ENCODE measurements around the gene MATCAP1. TPM values are rescaled to one million over a fixed set of nuclear protein-coding genes. Genes with fewer than 3 reads are reported as not detected.

Gene MATCAP1
- total RNA-seq, 2 donors from 2014 or later: 11.9 to 31.6 TPM

- Histone ChIP-seq H3K27ac (peak overlapping the region; percentile 86 to 94 (median 88)), H3K4me3 (no peak overlapping the region), H3K27me3 (no peaks in the 10 kb centered on the region), H3K4me1 (peaks cover 41% of the 10 kb centered on the region), H3K9me3 (no peaks in the 10 kb centered on the region), H3K36me3 (replicated peaks in 1 of 2; ENCODE audit: insufficient read depth in 1 of 2, low read depth in 2 of 2) (no peaks in the 10 kb centered on the region)
- TF ChIP-seq POLR2A (IDR thresholded peaks at IDR 0.05) (peak; percentile 61 to 77 (median 73)), CTCF (IDR thresholded peaks at IDR 0.05) (peak in 4 of 7 experiments; percentile 23 to 38 (median 36))
- peak; percentile 85 for ATAC-seq
- intact Hi-C loops (cut with DNase I): no loop called here
- WGBS, 2 donors: 2 to 10% methylated on average over 23 to 35 of the region's 73 CpGs
- peak; percentile 92 to 96 (median 94) for DNase-seq
Measured at GRCh38 chr16:67177743-67178699, 5.7 kb downstream of the MATCAP1 start.

DNA sequence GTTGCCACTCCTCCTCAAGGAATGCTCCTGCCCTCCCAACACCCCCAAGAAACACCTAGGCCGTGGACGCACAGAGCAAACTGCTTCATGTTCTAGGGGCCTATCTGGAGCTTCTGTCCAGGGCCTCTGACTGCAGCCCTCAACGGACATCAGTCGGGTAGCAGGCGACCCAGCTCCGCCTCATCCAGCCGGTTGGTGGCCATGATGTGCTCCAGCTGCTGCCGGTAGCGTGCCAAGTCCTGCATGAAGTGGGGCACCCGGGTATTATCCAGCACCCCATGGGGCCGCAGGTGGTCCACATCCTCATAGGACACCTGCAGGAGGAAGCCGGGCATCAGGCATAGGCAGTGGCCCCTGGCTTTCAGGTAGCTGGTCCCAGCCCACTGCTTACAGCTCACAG lies 7.1 kb downstream of the MATCAP1 start:
- 89 to 94% methylated on average over 9 to 11 of the region's 12 CpGs for WGBS, 2 donors
- Histone ChIP-seq H3K4me1 (peaks cover 40% of the 10 kb centered on the region), H3K27me3 (no peaks in the 10 kb centered on the region), H3K9me3 (no peaks in the 10 kb centered on the region), H3K4me3 (no peak overlapping the region), H3K36me3 (replicated peaks in 1 of 2; ENCODE audit: insufficient read depth in 1 of 2, low read depth in 2 of 2) (no peaks in the 10 kb centered on the region), H3K27ac (no peak overlapping the region)
- ATAC-seq (no peak), DNase-seq (no peak)
- no peak for TF ChIP-seq POLR2A (IDR thresholded peaks at IDR 0.05)
- no peak for TF ChIP-seq CTCF (IDR thresholded peaks at IDR 0.05)
- intact Hi-C loops (cut with DNase I): no loop called here

- no peak overlapping the region for H3K4me3 ChIP-seq
- no peaks in the 10 kb centered on the region for H3K27me3 ChIP-seq
- WGBS, 2 donors: 57 to 94% methylated on average over 10 to 31 of the region's 31 CpGs
- H3K4me1 ChIP-seq: peaks cover 53% of the 10 kb centered on the region
- H3K27ac ChIP-seq: peak overlapping the region; percentile 76 to 94 (median 87)
- H3K9me3 ChIP-seq: no peaks in the 10 kb centered on the region
- H3K36me3 ChIP-seq (replicated peaks in 1 of 2; ENCODE audit: insufficient read depth in 1 of 2, low read depth in 2 of 2): no peaks in the 10 kb centered on the region
- intact Hi-C loops (cut with DNase I): no loop called here
- no peak for ATAC-seq
- TF ChIP-seq CTCF (IDR thresholded peaks at IDR 0.05) (no peak), POLR2A (IDR thresholded peaks at IDR 0.05) (no peak)
- no peak for DNase-seq
Measured at GRCh38 chr16:67174706-67175231, 9.0 kb downstream of the MATCAP1 start.

DNA sequence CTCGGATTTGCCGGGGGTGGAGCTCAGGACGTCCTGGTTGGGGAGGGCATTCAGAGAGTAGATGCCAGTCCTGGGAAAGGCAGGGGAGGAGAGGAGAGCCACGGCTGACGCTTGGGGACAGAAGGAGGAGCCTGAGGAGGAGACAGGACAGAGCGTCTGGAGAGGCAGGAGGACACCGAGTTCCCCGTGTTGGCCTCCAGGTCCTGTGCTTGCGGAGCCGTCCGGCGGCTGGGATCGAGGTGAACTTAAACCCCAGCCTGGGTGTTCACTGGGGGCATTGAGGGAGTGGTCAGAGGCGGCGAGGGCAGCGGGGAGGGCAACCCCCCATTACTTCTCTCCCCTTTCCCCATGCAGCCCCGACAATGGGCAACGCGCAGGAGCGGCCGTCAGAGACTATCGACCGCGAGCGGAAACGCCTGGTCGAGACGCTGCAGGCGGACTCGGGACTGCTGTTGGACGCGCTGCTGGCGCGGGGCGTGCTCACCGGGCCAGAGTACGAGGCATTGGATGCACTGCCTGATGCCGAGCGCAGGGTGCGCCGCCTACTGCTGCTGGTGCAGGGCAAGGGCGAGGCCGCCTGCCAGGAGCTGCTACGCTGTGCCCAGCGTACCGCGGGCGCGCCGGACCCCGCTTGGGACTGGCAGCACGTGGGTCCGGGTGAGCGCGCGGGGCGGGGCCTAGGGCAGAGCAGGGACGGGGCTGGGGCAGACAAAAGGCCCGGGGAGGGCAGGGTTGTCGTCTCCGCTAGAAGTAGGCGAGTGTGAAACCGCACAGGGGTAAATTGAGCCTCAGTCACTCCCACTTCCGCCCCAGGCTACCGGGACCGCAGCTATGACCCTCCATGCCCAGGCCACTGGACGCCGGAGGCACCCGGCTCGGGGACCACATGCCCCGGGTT lies 9.7 kb downstream of the MATCAP1 start:
- peaks cover 60% of the 10 kb centered on the region for H3K4me1 ChIP-seq
- no peaks in the 10 kb centered on the region for H3K27me3 ChIP-seq
- H3K4me3 ChIP-seq: no peak overlapping the region
- no peaks in the 10 kb centered on the region for H3K9me3 ChIP-seq
- peak in 6 of 7 experiments; percentile 11 to 55 (median 43) for TF ChIP-seq CTCF (IDR thresholded peaks at IDR 0.05)
- peak; percentile 71 to 86 (median 79) for TF ChIP-seq POLR2A (IDR thresholded peaks at IDR 0.05)
- no peaks in the 10 kb centered on the region for H3K36me3 ChIP-seq (replicated peaks in 1 of 2; ENCODE audit: insufficient read depth in 1 of 2, low read depth in 2 of 2)
- peak; percentile 64 for ATAC-seq
- intact Hi-C loops (cut with DNase I): no loop called here
- H3K27ac ChIP-seq: peak overlapping the region; percentile 76 to 94 (median 87)
- WGBS, 2 donors: 0 to 2% methylated on average over 34 to 57 of the region's 71 CpGs
- peak; percentile 88 to 95 (median 95) for DNase-seq

Data from body of pancreas (tissue), 4 donors.